ENCODE measurements around the gene RIBC2. TPM values are rescaled to one million over a fixed set of nuclear protein-coding genes. Genes with fewer than 3 reads are reported as not detected.

RIBC2 gene
- total RNA-seq, 2 donors from 2014 or later = 3.5 to 7.6 TPM

DNA sequence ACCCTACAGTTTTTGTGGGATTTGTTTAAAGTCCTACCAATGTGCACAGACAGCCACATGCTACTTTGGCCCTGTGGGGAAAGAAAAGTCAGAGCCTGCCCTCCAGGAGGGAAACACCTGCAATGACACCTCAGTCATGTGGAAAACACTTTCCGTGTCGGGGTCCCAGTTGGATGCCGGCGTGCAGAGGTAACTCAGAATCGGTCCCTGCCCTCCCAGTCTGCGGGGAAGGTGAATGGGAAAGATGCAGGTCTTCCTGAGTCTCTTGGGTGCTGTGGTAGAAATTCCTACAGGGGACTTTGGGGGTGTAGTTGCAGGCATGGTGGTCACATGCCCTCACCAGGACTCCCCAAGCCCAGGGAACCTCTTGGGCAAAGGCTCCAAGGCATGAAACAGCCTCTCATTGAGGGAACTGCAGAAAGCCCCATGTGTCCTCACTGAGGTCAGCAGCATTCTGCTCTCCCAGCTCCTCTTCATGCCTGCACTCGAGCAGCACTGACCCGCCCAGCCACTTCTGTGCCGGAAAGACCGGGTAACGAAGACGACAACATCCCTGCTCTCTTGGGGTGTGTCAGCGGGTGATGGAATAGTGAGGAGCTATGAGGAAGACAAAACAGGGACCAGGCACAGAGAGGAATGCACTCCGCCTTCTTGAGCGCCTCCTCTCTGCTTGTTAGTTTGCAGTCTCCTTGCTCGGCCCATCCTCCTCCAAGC is 4.7 kb downstream of the RIBC2 start:
- H3K9me3 Mint-ChIP-seq = no peaks in the 10 kb centered on the region
- H3K27me3 Mint-ChIP-seq (ENCODE audit: low read depth) = no peaks in the 10 kb centered on the region
- no peak for ATAC-seq (replicated peaks in 1 of 2)
- H3K4me1 Mint-ChIP-seq (ENCODE audit: low read depth) = peaks cover 20% of the 10 kb centered on the region
- no peak for DNase-seq
- H3K4me3 Mint-ChIP-seq = no peak overlapping the region
- no peak overlapping the region for H3K27ac Mint-ChIP-seq
- H3K36me3 Mint-ChIP-seq (ENCODE audit: insufficient read depth in 2 of 2) = peaks cover 2 to 5% of the 10 kb centered on the region in 2 donors

DNA sequence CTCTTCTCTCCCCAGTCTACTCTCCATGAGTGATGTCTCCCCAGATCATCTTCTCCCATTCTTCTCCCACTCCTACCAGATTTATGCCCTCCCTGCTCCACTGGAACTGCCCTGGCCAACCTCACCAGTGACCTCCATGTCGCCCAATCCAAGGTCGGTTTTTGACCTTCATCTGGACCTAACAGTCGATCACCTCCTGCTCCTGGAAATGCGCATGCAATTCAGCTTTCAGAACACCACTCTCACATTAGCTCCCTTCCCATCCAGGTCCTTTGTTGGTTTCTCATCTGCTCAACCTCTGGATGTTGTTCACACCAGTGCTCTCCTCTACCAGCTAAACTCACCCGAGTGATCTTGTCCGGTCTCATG is 5.3 kb downstream of the RIBC2 start:
- Mint-ChIP-seq H3K4me3 (no peak overlapping the region), H3K36me3 (ENCODE audit: insufficient read depth in 2 of 2) (peaks cover 2 to 5% of the 10 kb centered on the region in 2 donors), H3K4me1 (ENCODE audit: low read depth) (peaks cover 16% of the 10 kb centered on the region), H3K27ac (no peak overlapping the region), H3K27me3 (ENCODE audit: low read depth) (no peaks in the 10 kb centered on the region), H3K9me3 (no peaks in the 10 kb centered on the region)
- DNase-seq (no peak), ATAC-seq (replicated peaks in 1 of 2) (no peak)

DNA sequence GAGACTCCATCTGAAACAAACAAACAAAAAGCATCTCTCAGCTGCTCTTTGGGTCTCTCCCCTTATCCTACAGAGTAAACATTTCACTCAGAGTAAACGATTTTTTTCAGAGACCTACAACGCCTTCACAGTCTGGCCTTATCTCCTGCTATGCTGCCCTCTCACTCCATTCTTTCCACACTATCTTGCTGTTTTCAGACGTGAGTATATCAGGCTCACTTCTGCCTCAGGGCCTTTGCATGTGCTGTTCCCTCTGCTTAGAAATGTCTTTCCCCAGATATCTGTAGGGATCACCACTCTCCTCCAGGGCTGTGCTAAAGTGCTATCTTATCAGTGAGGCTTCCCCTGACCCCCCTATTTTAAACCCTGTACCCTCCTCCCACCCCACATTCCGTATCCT is 6.5 kb downstream of the RIBC2 start:
- Mint-ChIP-seq H3K9me3 (no peaks in the 10 kb centered on the region), H3K4me3 (no peak overlapping the region), H3K27ac (no peak overlapping the region), H3K4me1 (ENCODE audit: low read depth) (peaks cover 5% of the 10 kb centered on the region), H3K27me3 (ENCODE audit: low read depth) (no peaks in the 10 kb centered on the region), H3K36me3 (ENCODE audit: insufficient read depth in 2 of 2) (peaks cover 2 to 5% of the 10 kb centered on the region in 2 donors)
- ATAC-seq (replicated peaks in 1 of 2) (peak in 1 of 2 donors; percentile 11), DNase-seq (no peak)

DNA sequence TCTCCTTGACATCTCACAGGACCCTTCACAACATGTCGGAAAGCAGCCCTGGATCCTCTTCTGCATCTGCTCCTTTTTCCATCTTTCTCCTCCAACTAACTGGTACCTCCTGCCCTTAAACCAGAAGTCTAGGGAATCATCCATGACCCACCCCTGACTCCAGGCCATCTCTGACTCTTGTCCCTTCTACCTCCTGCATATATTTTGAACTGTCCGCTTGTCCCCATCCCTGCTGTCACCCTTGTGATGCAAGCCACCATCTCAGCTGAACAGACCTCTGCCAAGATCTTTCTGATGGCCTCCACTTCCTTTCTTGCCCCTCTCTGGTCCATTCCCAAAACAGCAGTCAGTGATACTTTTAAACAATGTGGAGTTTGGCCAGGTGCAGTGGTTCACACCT is 7.0 kb downstream of the RIBC2 start:
- DNase-seq = no peak
- Mint-ChIP-seq H3K4me3 (no peak overlapping the region), H3K27ac (no peak overlapping the region), H3K9me3 (no peaks in the 10 kb centered on the region), H3K27me3 (ENCODE audit: low read depth) (no peaks in the 10 kb centered on the region), H3K36me3 (ENCODE audit: insufficient read depth in 2 of 2) (peaks cover 2 to 5% of the 10 kb centered on the region in 2 donors), H3K4me1 (ENCODE audit: low read depth) (peaks cover 5% of the 10 kb centered on the region)
- peak in 1 of 2 donors; percentile 7 for ATAC-seq (replicated peaks in 1 of 2)

DNA sequence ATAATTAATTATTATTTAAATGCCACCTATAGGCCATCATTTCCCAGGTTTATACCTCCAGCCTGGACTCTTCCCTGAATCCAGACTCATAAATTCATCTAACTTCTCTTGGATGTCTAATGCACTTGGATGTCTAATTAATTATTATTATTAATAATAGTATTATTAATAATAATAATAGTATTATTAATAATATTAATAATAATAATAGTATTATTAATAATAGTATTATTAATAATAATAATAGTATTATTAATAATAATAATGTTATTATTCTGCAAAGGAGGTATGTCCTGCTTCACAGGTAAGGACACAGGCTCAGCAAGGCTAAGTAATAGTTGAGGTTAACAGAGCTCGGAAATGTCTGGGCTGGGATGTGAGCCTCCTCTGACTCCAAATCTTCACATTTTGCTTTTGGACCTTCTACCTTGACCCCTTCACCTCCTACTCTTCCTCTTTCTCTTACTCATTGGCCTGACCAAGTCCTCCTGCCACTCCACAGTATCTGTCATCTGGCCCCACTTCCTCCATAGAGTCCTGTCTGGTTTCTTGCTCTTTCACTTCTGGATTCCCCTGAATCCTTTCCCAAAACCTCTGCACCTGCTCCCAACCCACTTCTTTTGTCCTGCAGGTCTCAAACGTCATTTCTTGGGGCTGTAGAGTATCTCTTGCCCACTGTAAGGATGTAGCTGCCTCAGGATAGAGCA is 8.0 kb downstream of the RIBC2 start:
- Mint-ChIP-seq H3K36me3 (ENCODE audit: insufficient read depth in 2 of 2) (peaks cover 2 to 6% of the 10 kb centered on the region in 2 donors), H3K9me3 (no peaks in the 10 kb centered on the region), H3K4me3 (no peak overlapping the region), H3K4me1 (ENCODE audit: low read depth) (peaks cover 5% of the 10 kb centered on the region), H3K27ac (no peak overlapping the region), H3K27me3 (ENCODE audit: low read depth) (no peaks in the 10 kb centered on the region)
- DNase-seq (no peak), ATAC-seq (replicated peaks in 1 of 2) (no peak)

DNA sequence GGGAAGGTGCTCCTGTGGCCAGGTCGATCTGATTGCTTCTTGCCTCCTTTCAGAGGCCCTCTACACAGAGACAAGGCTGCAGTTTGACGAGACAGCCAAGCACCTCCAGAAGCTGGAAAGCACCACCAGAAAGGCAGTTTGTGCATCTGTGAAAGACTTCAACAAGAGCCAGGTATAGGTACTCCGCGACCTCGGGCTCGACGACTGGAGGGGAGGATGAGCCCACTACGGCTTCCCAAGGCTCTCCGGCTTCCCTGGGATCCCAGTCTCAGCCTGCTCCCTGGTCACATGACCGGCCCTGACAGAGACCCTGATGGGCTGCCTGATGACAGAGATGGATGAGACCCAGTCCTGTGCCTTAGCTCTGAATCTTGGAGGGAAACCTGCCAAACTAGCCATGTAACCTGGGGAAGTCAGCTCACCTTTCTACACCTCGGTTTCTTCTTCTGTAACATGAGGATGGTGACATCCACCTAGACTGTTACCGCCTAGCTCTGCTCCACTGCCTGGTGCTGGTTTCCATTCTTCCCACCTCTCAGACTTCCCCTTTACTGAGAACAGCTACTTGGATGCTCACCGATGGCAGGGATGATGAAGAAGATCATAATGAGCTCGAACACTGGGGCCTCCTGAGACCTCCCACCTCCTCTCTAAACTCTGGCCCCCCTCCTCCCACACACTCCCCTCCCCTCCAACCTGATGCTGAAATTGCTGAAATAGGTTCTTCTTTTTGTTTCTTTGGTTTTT is 8.9 kb downstream of the RIBC2 start:
- peaks cover 2 to 10% of the 10 kb centered on the region in 2 donors for H3K36me3 Mint-ChIP-seq (ENCODE audit: insufficient read depth in 2 of 2)
- no peak overlapping the region for H3K4me3 Mint-ChIP-seq
- no peaks in the 10 kb centered on the region for H3K27me3 Mint-ChIP-seq (ENCODE audit: low read depth)
- DNase-seq (no peak), ATAC-seq (replicated peaks in 1 of 2) (no peak)
- peaks cover 5% of the 10 kb centered on the region for H3K4me1 Mint-ChIP-seq (ENCODE audit: low read depth)
- peaks cover 0 to 2% of the 10 kb centered on the region in 2 donors for H3K9me3 Mint-ChIP-seq
- H3K27ac Mint-ChIP-seq = no peak overlapping the region

DNA sequence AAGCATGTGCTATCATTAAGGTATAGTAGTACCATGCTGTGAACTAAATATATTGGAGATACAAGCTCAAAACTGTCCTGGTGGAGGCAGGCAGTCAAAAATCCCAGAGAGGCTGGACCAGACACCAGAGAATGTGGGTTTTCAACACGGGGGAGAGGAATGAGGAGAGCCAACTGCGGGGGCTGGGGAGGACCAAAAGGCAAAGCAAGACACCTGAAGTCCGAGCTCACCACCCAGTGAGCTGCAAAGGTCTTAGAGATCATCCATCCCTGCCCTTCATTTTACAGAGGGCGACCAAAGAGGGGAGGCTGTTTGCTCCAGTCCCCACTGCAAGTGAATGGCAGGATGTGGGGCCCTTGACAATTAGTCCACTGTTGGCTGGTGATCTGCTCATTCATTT is 10.0 kb downstream of the RIBC2 start:
- no peak overlapping the region for H3K27ac Mint-ChIP-seq
- peaks cover 0 to 2% of the 10 kb centered on the region in 2 donors for H3K9me3 Mint-ChIP-seq
- peaks cover 2 to 10% of the 10 kb centered on the region in 2 donors for H3K36me3 Mint-ChIP-seq (ENCODE audit: insufficient read depth in 2 of 2)
- H3K27me3 Mint-ChIP-seq (ENCODE audit: low read depth) = no peaks in the 10 kb centered on the region
- peaks cover 5% of the 10 kb centered on the region for H3K4me1 Mint-ChIP-seq (ENCODE audit: low read depth)
- ATAC-seq (replicated peaks in 1 of 2) = no peak
- H3K4me3 Mint-ChIP-seq = no peak overlapping the region
- no peak for DNase-seq

DNA sequence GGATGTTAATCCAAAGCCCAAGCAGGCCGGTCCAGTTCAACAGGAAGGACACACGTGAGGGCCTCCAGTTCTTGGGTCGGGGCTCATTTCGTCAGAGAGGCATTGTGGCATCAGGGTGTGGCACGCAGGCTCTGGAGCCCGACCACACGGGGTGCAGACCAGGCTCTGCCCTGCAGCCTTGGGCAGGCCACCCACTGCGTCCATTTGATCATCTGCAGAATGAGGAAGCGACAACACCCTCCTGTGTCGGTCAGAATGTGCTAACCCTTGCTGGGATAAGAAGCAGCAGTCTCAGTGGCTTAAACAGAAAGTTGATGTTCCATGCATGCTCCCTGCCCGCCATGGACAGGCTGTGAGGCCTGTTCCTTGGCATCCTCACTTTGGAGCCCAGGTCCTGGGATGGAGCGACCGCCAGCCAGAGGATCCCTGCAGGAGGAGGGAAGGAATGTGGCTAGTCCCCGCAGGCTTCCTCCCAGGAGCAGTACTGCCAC is 10.8 kb downstream of the RIBC2 start:
- H3K4me3 Mint-ChIP-seq = no peak overlapping the region
- DNase-seq (no peak), ATAC-seq (replicated peaks in 1 of 2) (no peak)
- no peak overlapping the region for H3K27ac Mint-ChIP-seq
- H3K4me1 Mint-ChIP-seq (ENCODE audit: low read depth) = peaks cover 5% of the 10 kb centered on the region
- H3K36me3 Mint-ChIP-seq (ENCODE audit: insufficient read depth in 2 of 2) = peaks cover 0 to 5% of the 10 kb centered on the region in 2 donors
- no peaks in the 10 kb centered on the region for H3K27me3 Mint-ChIP-seq (ENCODE audit: low read depth)
- peaks cover 0 to 2% of the 10 kb centered on the region in 2 donors for H3K9me3 Mint-ChIP-seq

DNA sequence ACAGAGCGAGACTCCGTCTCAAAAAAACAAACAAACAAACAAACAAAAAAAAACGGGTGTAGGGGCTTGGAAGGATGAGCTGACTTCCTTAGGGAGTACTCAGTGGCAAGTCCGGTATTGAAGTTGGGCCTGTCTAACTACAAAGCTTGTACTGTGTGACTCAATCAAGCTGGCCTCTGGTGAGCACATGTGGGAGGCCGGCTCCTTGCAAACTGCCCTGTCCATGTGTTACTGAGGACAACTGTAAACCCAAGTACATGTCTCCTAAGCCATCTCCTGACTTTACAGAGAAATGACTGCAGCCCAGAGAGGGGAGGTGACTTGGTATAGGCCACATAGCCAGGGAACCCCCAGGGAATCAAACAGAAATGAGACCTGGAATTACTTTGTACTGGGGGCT is 11.6 kb downstream of the RIBC2 start:
- Mint-ChIP-seq H3K4me1 (ENCODE audit: low read depth) (peaks cover 5% of the 10 kb centered on the region), H3K9me3 (peaks cover 0 to 2% of the 10 kb centered on the region in 2 donors), H3K36me3 (ENCODE audit: insufficient read depth in 2 of 2) (peaks cover 0 to 5% of the 10 kb centered on the region in 2 donors), H3K27ac (no peak overlapping the region), H3K4me3 (no peak overlapping the region), H3K27me3 (ENCODE audit: low read depth) (no peaks in the 10 kb centered on the region)
- ATAC-seq (replicated peaks in 1 of 2) = no peak
- no peak for DNase-seq

DNA sequence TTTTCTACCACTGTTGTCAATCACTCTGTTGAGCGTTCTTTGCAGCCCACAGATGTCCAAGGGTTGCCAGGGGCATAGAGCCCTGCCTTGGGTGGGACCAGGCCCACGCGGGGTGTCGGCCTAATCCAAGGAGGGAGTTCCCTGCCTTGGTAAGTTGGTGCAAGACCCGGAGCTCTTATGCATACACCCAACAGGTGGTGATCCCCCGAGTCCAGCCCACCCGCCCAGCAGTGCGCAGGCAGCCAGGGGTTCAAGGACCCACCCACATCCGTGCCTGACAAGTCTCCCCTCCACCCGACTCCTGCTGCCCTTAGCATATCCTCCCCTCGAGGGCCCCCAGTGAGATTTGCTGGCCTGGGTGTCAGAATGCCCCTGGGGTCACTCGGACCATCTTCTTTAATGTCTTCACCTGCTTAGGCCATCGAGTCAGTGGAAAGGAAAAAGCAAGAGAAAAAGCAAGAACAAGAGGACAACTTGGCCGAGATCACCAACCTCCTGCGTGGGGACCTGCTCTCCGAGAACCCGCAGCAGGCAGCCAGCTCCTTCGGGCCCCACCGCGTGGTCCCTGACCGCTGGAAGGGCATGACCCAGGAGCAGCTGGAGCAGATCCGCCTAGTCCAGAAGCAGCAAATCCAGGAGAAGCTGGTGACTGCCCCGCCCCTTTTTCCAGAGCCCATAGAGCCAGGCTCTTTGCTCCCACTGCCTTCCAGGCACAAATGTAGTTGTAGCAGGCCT is 12.2 kb downstream of the RIBC2 start:
- ATAC-seq (replicated peaks in 1 of 2) = no peak
- H3K27me3 Mint-ChIP-seq (ENCODE audit: low read depth) = no peaks in the 10 kb centered on the region
- DNase-seq = no peak

DNA sequence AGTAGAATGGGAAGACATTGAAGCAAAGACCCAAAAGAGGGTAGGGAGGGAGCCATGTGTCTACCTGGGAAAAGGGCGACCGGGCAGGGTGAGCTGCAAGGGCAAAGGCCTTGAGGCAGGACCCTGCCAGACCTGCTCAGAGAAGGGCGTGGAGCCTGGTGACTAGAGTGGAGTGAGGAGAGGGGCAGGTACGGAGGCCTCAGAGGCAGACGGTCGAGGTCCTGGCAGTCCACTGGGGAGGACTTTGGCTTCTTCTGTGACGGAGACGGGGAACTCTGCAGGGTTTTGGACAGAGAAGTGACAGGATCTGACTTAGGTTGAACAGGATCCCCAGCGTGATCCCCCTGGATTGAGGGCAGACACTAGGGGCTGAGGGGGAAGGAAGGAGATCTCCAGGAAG is 12.9 kb downstream of the RIBC2 start:
- no peak overlapping the region for H3K4me3 Mint-ChIP-seq
- ATAC-seq (replicated peaks in 1 of 2) = no peak
- H3K4me1 Mint-ChIP-seq (ENCODE audit: low read depth) = peaks cover 5% of the 10 kb centered on the region
- DNase-seq = no peak
- H3K27me3 Mint-ChIP-seq (ENCODE audit: low read depth) = no peaks in the 10 kb centered on the region
- peaks cover 0 to 5% of the 10 kb centered on the region in 2 donors for H3K36me3 Mint-ChIP-seq (ENCODE audit: insufficient read depth in 2 of 2)
- H3K27ac Mint-ChIP-seq = no peak overlapping the region
- peaks cover 0 to 2% of the 10 kb centered on the region in 2 donors for H3K9me3 Mint-ChIP-seq

More for the DNA sequence above, 12.2 kb downstream of the RIBC2 start:
- H3K9me3 Mint-ChIP-seq = peaks cover 0 to 2% of the 10 kb centered on the region in 2 donors
- no peak overlapping the region for H3K27ac Mint-ChIP-seq
- peaks cover 0 to 5% of the 10 kb centered on the region in 2 donors for H3K36me3 Mint-ChIP-seq (ENCODE audit: insufficient read depth in 2 of 2)
- H3K4me1 Mint-ChIP-seq (ENCODE audit: low read depth) = peaks cover 5% of the 10 kb centered on the region
- no peak overlapping the region for H3K4me3 Mint-ChIP-seq

DNA sequence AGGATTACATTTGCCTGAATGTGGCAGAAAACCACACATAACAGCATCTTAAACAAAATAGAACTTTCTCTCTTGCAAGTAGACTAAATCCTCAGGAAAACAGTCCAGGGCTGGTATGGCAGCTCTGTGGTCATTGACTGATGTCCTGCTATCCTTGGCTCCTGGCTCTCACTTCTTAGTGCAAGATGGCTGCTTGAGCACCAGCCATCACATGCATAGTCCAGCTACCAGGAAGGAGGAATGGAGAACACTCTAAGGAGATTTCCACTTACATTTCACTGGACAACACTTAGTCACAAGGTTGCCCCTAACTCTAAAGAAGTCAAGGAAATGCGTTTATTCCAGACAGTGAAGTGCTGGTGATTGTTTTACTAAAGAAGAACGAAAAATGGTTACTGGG is 13.6 kb downstream of the RIBC2 start:
- Mint-ChIP-seq H3K4me3 (no peak overlapping the region), H3K27ac (no peak overlapping the region), H3K9me3 (peaks cover 0 to 2% of the 10 kb centered on the region in 2 donors), H3K27me3 (ENCODE audit: low read depth) (no peaks in the 10 kb centered on the region), H3K36me3 (ENCODE audit: insufficient read depth in 2 of 2) (peaks cover 0 to 5% of the 10 kb centered on the region in 2 donors), H3K4me1 (ENCODE audit: low read depth) (no peaks in the 10 kb centered on the region)
- ATAC-seq (replicated peaks in 1 of 2) (no peak), DNase-seq (no peak)

Data from activated T-cell treated with anti-CD3 and anti-CD28 coated beads, Interleukin-2, amount 50 U/mL, for 72 hours (primary cell).